DND-41 (cell line): ENCODE data around the gene HIVEP2.

Experiments
- ATAC-seq: fragments of 200-7000 bp; cut with Tn5 transposase; 3 replicates; pipeline ENCODE4 v1.9.1; 2021; ENCODE audit warnings: low read depth; ENCODE audit not compliant: insufficient read depth
- DNase-seq: peaks from one replicate; pipeline ENCODE4 v3.0.0-alpha.2; 2020
- H2AFZ ChIP-seq: 2 replicates; pipeline ENCODE4 v1.6.0; 2012; ENCODE audit warnings: low read depth, low read length
- H3K27ac ChIP-seq: 2 replicates; pipeline ENCODE4 v1.5.1; 2012; ENCODE audit warnings: low read length, inconsistent platforms
- H3K27me3 ChIP-seq: fragments of 200-600 bp; sonication (generic); 2 replicates; pipeline ENCODE4 v1.6.0; 2012; ENCODE audit warnings: low read length, mild to moderate bottlenecking, inconsistent platforms; ENCODE audit not compliant: insufficient read depth, poor library complexity
- H3K36me3 ChIP-seq: 2 replicates; pipeline ENCODE4 v1.5.1; 2012; ENCODE audit warnings: low read length, inconsistent platforms; ENCODE audit not compliant: insufficient read depth
- H3K4me1 ChIP-seq: 2 replicates; pipeline ENCODE4 v1.5.1; 2012; ENCODE audit warnings: mild to moderate bottlenecking, low read length; ENCODE audit not compliant: insufficient read depth
- H3K4me2 ChIP-seq: 2 replicates; pipeline ENCODE4 v1.6.0; 2012; ENCODE audit warnings: mild to moderate bottlenecking, moderate library complexity, low read length, inconsistent platforms; ENCODE audit not compliant: insufficient read depth
- H3K4me3 ChIP-seq, 2 experiments: fragments of 200-600 bp in 1 of 2; shearing (Covaris generic) in 1 of 2; 2 replicates each; pipeline ENCODE4 v1.5.1; 2012 to 2016; ENCODE audit warnings: inconsistent platforms in 2 of 2, low read length in 2 of 2, mild to moderate bottlenecking in 2 of 2, low read depth in 1 of 2, moderate library complexity in 1 of 2
- H3K79me2 ChIP-seq: 2 replicates; pipeline ENCODE4 v1.6.0; 2012; ENCODE audit warnings: low read length, inconsistent platforms; ENCODE audit not compliant: insufficient read depth
- H3K9ac ChIP-seq: 2 replicates; pipeline ENCODE4 v1.6.0; 2012; ENCODE audit warnings: low read depth, mild to moderate bottlenecking, inconsistent platforms, low read length, moderate library complexity
- H3K9me3 ChIP-seq: 2 replicates; pipeline ENCODE4 v1.5.1; 2012; ENCODE audit warnings: low read length, moderate library complexity, mild to moderate bottlenecking, inconsistent platforms; ENCODE audit not compliant: insufficient read depth, severe bottlenecking
- H4K20me1 ChIP-seq: 2 replicates; pipeline ENCODE4 v1.6.0; 2012; ENCODE audit warnings: low read length; ENCODE audit not compliant: insufficient read depth
- CTCF ChIP-seq: IDR thresholded peaks from 2 replicates; pipeline ENCODE4 v1.5.1; 2012; ENCODE audit warnings: borderline replicate concordance, low read length, moderate library complexity, mild to moderate bottlenecking; ENCODE audit not compliant: poor library complexity, severe bottlenecking; ENCODE audit errors: extremely low read depth
- EZH2 ChIP-seq: IDR thresholded peaks from 3 replicates; pipeline ENCODE4 v1.6.1; 2012; ENCODE audit warnings: borderline replicate concordance, low read depth, mild to moderate bottlenecking, moderate library complexity, low read length, inconsistent platforms; ENCODE audit not compliant: severe bottlenecking

HIVEP2 gene

GRCh38 chr6:142857796-142858555 is 87.0 kb downstream of the HIVEP2 start:
- no peaks in the 10 kb centered on the region for H3K36me3 ChIP-seq
- no peaks in the 10 kb centered on the region for H3K79me2 ChIP-seq
- peak overlapping the region; percentile 17; the same call in 1 of the 2 replicates for H3K4me2 ChIP-seq
- ATAC-seq = peak; percentile 56
- DNase-seq = peak; percentile 43
- H2AFZ ChIP-seq = no peak overlapping the region
- TF ChIP-seq EZH2 (no peak), CTCF (no peak)
- H3K4me3 ChIP-seq = no peak overlapping the region
- H3K9ac ChIP-seq = no peak overlapping the region
- no peaks in the 10 kb centered on the region for H4K20me1 ChIP-seq
- peak overlapping the region; percentile 17 for H3K27ac ChIP-seq
- peaks cover 47% of the 10 kb centered on the region for H3K4me1 ChIP-seq
- H3K27me3 ChIP-seq = no peaks in the 10 kb centered on the region
- H3K9me3 ChIP-seq = no peaks in the 10 kb centered on the region

GRCh38 chr6:142857233-142857761 is 87.7 kb downstream of the HIVEP2 start:
- Histone ChIP-seq H3K27me3 (no peaks in the 10 kb centered on the region), H3K4me3 (no peak overlapping the region), H3K27ac (peak overlapping the region; percentile 57; the same call in 1 of the 2 replicates), H3K36me3 (no peaks in the 10 kb centered on the region), H3K79me2 (no peaks in the 10 kb centered on the region), H3K9ac (no peak overlapping the region), H3K4me2 (peak overlapping the region; percentile 17; the same call in 1 of the 2 replicates), H3K4me1 (peaks cover 47% of the 10 kb centered on the region), H2AFZ (no peak overlapping the region), H3K9me3 (no peaks in the 10 kb centered on the region), H4K20me1 (no peaks in the 10 kb centered on the region)
- DNase-seq = peak; percentile 52
- TF ChIP-seq CTCF = no peak
- TF ChIP-seq EZH2 = no peak
- peak; percentile 54 for ATAC-seq

DNA sequence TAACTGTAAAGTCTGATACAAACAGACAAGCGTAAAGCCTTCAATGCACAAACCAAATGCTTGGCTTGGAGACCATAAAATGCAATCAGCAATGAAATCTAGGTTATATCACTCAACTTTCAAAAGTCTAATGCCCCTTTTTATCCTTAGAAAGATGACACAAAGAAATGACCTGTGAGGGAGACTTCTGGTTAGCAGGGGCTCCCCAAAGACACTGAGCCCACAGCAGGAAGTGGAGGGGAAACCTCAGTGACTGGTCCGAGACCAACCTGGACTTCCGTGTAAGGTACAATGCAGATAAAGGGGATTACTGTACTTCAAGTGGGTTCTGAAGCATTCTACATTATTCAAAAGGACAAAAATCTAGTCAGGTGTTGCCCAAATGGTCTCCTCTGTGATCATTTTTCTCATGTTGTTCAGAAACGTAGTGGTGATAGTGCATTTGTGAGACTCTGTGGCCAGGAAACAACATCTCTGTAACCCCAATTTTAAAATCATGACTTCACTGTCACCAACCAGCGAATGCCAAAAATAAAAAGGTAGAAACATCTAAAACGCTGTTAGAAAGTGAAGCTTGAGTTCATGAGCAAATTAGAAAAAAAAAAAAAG is 88.2 kb downstream of the HIVEP2 start:
- Histone ChIP-seq H4K20me1 (no peaks in the 10 kb centered on the region), H3K4me3 (no peak overlapping the region), H3K27ac (peak overlapping the region; percentile 57), H3K9me3 (no peaks in the 10 kb centered on the region), H3K9ac (no peak overlapping the region), H3K79me2 (no peaks in the 10 kb centered on the region), H2AFZ (no peak overlapping the region), H3K36me3 (no peaks in the 10 kb centered on the region), H3K27me3 (no peaks in the 10 kb centered on the region), H3K4me2 (no peak overlapping the region), H3K4me1 (peaks cover 47% of the 10 kb centered on the region)
- ATAC-seq (peak; percentile 23; the same call in 1 of the 3 replicates), DNase-seq (peak; percentile 38)
- TF ChIP-seq EZH2 = no peak
- TF ChIP-seq CTCF = no peak
